Activated naive CD4-positive, alpha-beta T cell (primary cell): ENCODE data around the gene IL1RAP.
A peak's percentile ranks its signal among the peaks of the same experiment; 100 is the strongest.
"Not testable (repeated sequence)": the region's sequence is repeated elsewhere in the genome, so short reads cannot be mapped to it uniquely, and the experiment has no call there.

ENCODE experiments used
- DNase-seq, 4 experiments: peaks; one replicate each; lab custom pipeline; 2025; lab: John Stamatoyannopoulos, UW

The IL1RAP gene, protein sequence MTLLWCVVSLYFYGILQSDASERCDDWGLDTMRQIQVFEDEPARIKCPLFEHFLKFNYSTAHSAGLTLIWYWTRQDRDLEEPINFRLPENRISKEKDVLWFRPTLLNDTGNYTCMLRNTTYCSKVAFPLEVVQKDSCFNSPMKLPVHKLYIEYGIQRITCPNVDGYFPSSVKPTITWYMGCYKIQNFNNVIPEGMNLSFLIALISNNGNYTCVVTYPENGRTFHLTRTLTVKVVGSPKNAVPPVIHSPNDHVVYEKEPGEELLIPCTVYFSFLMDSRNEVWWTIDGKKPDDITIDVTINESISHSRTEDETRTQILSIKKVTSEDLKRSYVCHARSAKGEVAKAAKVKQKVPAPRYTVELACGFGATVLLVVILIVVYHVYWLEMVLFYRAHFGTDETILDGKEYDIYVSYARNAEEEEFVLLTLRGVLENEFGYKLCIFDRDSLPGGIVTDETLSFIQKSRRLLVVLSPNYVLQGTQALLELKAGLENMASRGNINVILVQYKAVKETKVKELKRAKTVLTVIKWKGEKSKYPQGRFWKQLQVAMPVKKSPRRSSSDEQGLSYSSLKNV

DNA sequence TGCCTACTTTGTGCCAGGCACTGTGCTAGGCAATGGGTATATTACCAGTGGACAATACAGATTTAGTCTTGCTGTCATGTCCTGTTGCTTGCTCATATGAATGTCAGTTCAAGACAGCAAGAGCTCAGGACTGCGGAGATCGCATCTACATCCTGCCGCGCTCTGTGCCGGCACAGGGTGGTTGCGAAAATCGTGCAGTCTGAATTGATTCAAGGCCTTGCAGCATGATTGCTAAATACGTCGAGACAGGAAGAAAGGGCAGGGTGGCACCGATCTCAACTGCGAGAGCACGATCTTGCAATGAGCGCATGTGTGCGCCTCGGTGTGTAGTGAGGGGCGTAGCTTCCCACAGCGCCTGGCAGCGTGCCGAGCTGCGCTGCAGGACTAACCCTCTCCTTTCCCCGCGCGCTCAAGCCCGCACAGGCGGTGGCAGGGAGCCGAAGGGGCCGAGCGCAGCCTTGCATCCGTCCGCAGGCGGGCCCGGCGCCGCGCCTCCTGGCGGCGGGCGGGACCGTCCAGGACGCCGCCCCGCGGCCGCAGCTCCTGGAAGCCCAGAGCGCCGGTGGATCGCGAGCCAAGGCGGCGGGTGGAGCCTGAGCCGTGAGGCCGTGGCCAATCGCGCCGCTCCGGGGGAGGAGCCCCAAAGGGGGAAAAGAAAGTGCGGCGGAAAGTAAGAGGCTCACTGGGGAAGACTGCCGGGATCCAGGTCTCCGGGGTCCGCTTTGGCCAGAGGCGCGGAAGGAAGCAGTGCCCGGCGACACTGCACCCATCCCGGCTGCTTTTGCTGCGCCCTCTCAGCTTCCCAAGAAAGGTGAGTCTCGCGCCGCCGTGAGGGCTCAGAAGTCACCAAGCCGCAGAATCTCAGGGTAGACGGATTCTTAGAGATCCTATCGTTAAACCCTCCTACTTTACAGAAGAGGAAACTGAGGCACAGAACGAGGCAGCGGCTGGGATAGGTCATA is at the start of gene IL1RAP:
Gene IL1RAP, plus strand, starts transcription at position 677 of the 962 bp plus-strand sequence. CDS start 50,205 bp downstream, outside the sequence.
- peak; percentile 54 to 88 (median 76) for DNase-seq

DNA sequence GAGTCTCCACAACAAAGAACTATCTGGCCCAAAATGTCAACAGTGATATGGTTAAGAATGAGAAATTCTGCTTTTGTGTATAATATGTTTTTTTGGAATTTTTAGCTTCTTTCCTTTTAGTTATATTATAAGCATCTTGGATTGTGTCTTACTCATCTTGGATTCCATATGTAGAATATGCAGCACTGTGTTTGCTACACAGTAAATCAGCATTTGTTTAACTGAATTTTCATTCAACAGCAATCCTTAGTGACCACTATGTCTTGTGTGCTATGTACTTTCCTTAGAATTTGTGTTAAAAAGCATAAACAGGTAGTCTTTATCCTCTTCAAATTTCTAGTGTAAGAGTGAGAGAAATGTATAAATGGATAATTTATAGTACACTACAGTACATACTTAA is 46.0 kb upstream of the IL1RAP start:
- no peak for DNase-seq

DNA sequence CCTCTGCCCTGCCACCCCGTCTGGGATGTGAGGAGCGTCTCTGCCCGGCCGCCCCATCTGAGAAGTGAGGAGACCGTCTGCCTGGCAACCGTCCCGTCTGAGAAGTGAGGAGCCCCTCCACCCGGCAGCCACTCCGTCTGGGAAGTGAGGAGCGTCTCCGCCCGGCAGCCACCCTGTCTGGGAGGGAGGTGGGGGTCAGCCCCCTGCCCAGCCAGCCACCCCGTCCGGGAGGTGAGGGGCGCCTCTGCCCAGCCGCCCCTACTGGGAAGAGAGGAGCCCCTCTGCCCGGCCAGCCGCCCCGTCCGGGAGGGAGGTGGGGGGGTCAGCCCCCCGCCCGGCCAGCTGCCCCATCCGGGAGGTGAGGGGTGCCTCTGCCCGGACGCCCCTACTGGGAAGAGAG is 40.6 kb upstream of the IL1RAP start:
- DNase-seq: not testable (repeated sequence)

DNA sequence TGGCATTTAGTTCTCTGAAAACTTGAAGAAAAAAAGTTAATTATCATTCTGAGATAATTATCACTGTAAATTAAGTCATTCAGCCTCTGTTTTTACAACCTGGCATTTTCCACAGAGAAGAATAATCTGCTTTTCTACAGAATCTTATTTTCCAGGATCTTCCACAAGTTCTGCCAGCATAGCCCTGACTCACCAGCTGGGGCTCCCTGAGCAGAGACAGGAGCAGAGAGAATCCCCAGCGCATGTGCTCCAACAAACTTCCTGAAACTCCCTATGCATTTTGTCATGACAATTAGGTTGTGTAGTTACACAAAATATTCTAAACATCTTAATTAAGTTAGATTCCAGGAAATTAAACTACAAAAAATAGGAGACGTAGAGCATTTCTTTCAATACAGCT is 32.1 kb upstream of the IL1RAP start:
- DNase-seq: no peak

DNA sequence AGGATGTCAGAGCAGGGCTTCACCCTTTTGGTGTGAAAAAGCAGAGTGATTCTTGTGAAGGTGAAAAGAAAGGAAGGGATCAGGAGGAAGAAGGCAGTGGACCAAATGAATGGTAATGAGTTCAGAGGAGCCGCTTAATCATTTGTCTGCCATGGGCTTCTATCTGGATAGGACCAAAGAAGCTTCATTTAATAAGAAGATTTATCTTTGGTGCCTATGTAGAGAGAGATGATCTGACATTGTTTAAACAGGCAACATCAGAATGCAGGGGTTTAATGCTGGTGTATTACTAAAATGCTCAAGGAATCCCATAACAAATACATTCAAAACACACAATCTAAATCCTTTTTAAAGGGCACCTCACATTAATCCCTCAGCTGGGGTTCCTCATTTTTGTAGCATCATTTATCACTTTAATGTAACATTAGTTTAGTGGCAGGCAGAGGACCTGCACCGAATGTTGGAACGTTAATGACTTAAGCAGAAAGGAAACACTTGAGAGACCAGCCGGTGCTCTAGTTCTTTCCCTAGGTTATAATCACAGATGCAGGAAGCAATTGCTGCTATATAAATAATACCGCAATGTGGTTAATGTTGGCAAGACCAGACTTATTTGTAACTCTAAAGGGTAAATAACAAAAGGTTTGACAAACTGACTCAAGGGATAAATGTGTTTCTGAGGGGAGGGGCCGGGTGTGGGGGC is 27.9 kb upstream of the IL1RAP start:
- DNase-seq: no peak

DNA sequence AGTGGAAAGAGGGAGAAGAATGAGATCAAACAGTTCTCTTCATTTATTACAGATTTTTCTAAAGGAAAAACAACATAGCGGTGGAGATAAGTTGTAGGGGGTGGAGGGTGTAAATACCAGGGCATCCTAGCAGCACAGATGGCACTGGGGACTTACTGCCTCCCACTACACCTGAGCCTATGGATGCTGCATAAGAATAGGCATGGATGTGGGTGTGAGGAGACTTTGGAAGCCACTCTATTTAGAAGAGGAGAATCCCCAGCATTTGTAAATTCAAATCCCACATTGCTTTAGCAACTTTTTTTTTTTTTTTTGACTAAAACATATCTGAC is 27.4 kb upstream of the IL1RAP start:
- DNase-seq: no peak

DNA sequence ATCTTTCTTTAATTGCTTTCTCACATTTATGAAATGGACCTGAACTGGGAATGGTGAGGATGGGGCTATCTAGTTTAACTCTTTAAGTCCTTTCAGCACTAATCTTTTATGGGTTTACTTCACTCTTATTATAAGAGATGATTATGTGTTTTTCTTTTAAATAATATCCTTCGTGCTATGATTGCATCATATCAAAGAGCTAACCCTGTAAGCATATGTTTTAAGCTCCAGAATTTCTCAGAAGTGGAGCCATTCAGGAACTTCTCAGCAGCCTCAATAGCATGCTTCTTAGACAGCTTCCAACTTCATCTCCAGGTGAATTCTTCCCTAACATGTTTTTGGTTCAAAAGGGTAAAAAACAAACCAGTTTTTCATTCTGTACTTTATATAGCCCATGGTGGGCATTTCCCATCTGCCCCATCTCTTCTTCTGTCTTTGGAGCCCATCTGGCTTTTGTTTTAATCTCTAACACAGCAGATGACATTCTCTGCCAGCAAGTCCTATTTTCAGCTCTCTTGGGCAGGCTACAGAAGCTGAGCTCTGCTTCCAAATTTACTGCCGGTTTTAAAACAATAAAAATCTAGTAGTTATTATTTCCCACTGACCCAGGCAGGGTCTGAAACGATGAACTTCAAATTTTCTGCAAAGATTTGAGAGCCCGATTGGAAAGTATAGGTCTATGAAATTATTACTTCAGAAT is 26.8 kb upstream of the IL1RAP start:
- no peak for DNase-seq

DNA sequence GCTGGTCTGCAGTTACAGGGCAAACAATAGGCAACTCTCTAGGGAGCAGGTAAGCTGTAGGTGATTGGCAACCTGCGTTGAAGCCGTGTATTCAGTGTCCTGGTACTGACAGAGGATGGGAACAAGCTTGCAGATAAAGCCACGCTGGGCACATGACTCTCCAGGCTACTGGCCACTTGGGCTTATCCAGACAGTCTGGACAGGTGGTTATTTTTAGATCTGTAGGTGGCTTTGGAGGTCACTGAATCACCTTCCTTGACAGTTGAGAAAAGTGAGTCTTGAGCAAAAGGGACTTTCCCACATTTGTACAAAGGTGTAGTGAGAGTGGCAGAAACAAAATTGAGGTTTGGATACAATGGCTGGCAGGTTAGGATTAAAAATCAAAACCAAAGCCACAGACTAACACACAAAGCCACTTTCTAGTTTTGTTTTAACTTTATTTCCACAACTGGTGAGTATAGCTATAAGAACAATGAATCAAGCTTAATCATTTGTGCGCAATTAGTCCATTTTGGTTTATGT is 22.3 kb upstream of the IL1RAP start:
- no peak for DNase-seq

DNA sequence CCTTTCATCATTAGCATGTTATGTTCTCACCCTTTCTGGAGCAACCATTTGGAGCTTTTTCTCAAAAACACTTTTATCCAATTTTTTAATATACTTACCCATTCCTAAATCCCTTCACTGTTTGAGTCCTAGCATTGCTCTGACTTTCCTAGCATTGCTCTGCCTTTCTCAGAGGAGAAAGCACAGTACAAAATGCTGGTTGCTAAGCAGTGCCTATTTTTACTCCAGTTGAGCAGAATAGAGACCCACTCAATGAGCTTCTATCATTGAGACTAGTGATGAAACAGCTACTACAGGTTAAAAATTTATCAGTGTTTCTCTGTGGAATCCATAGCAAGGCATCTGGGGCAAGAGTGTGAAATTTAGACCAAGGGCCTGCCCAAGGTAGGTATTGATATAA is 21.8 kb upstream of the IL1RAP start:
- no peak for DNase-seq

DNA sequence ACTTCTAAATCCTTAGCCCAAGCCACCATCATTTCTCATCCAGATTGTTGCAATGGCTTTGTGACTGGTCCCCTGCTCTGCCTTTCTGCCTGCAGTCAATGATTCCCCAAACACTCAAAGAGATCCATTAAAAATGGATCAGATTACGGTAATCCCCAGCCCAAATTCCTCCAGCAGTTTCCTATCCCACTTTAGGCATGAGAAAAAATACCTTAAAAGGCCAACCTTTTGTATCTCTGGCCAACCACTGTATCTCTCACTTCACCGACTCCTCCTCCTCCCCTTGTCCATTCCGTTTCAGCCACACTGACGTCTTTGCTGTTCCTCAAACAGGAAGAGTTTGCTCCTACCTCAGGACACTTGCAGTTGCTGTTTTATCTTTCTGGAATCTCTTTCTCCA is 20.9 kb upstream of the IL1RAP start:
- DNase-seq: no peak

DNA sequence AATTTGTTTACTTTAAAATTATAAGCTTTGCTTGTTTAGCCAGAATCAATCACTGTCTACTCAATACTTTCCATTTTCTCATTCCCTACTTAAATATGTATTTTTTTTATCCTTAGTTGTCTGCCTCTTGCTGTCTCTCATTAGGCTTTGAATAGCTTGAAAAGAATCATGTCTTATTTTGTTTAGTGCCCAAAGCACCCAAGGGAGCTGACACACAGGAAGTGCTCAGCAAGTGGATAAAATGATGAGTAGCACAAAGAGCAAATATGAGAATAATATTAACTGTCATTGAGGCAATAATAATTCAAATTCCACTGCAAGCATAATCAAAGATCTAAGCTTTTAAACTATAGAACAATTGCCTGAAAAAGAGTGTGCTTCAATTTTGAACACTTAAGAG is 19.0 kb upstream of the IL1RAP start:
- DNase-seq: no peak

DNA sequence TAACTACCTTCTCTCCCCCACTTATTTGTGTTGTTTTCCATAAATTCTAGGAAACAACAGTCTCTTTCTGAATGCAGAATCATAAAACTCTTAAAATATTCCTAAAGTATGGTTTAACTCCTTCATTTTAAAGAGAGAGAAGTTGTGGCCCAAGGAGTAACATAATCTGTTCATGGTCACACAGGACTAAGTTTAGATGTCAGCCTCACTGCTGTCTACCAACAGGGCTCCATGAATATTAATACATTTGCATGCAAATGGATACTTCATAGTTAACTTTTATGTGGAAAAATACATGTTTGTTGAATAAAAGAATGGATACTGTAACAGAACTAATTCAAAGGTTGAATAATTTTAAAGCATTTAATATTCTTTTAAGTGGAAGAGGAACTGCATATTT is 18.5 kb upstream of the IL1RAP start:
- DNase-seq: no peak

DNA sequence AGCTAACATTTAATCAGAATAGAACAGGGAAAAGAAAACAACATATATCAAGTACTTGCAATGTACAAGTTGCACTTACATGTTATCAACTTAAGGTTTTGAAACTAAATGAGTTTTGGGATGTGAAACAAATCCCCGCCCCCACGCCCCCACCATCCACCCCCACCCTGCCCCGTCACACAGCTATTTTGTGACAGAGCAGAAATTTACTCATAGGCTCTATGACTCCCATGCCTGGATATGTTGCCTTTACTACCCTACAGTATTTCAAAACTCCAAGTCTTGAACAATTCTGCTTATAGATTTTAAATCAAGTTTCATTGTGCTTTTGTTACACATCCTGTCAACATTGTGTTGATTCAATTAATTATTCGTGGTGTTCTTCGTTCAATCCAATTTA is 18.1 kb upstream of the IL1RAP start:
- no peak for DNase-seq

DNA sequence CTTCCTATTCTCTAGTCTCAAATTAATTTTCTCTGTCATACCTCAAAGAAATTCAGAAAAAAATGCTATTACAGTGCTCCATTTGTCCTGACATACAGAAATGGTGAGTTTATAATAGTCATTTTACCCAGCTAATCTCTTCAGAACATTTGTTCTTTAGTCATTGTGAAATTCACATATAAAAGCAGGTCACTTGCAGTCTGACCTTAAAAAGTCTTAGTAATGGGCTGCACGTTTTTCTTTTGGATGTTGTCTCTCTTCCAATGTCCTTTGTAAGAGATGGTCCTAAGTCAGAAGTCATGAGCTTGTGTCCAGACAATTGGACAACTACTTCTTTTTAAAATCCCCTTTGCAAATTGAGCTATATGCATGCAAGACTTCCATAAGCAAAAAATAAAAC is 17.0 kb upstream of the IL1RAP start:
- no peak for DNase-seq

DNA sequence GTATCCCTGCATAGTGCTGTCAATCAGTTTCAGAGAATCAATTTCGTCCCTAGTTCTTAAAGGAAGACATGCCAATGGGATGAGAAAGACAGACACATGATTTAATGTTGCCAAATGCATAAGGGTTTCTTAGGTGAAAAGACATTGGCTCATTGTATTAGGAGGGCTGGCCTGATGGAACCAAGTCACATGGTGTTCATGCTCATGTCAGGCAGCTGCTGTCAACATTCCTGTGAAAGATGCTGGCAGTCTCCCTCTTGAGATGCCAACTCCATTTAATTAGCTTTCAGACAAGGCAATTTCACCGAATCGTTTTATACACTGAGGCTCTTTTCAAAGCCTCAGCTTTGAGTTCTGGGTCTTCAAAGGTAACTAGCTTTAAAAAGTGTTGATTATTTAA is 16.1 kb upstream of the IL1RAP start:
- no peak for DNase-seq

DNA sequence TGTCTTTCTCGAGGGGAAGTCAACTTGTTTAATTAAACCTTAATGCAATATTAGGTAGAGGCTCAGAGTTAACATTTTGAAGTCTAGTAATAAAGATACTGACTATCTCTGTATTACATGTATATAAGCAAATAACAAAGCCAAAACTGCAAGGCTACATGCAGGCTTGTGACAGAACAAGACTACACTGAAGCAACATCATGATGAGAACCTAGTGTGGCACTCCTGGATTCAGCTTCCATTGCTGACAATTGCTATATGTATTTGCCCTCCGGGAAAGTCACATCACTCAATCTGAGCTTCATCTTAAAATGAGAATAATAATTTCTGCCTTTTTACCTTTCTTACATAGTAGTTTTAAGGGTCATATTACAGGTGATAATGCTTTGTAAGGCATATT is 15.6 kb upstream of the IL1RAP start:
- DNase-seq: no peak

DNA sequence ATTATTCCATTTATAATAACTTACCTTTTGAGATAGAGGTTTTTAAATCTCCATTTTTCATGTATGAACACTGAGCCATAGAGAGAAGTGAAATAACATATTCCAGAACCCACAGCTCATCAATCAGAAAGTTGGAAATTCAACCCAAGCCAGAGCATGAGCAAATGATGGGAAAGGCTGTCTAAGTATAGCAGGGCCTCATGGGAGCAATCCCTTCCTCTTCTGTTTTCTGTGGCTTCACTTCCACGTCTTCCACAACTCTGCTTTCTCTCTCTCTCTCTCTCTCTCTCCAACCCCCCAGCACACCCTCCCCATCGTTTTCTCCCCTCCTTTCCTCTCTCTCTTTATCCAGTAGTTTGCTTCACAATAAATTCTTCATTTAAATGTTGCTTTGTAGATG is 14.8 kb upstream of the IL1RAP start:
- DNase-seq: no peak

DNA sequence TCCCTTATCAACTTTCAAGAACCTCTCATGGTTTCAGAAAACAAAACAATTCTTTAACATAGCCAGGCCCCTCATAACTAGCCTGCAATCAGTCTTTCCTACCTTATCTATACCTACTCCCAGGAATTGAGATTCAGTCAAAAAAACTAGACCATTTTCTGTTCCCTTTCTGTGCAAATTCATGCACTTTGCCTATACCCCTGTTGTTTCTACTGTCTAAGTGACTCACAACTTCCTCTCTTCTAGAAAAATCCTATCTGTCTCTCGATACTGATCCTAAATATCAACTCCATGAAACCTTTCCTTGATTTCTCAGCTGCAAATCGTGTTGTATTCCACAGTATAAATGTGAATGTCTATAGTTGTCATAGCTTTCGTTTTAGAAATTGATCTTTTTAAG is 10.9 kb upstream of the IL1RAP start:
- no peak for DNase-seq

DNA sequence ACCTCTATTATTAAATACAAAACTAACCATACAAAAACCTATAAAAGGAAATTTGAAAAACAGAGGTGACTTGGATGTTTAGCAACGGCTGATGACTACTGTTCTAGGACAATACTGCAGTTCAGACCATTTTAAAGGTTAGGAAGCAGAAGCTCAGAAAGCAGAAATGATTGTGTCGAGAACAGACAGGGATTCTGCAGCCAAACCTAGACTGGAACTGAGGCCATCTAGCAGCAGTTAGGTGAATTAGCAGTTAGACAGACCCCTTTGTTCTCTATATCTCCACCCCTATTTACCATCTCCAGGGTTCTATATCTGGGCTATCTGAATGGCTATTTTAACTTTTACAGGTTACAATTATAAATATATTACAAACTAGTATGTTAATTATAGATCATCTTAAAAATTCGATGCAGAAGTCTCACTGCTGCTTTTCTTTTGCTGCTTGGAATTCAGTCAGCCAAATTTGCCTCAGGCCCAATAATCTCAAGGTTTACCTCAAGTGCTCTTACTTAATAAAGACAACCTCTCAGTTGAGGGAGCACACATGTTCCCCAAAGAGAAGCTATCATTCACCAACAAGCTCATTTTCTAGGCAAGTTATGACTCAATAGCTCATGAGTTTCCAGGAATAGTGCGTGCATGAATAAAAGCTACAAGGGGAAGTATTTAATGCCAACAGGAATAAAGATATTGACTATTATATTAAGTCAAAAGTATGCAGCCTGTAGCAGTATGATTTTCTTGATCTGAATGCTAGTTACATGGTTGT is 9.3 kb upstream of the IL1RAP start:
- DNase-seq: no peak

DNA sequence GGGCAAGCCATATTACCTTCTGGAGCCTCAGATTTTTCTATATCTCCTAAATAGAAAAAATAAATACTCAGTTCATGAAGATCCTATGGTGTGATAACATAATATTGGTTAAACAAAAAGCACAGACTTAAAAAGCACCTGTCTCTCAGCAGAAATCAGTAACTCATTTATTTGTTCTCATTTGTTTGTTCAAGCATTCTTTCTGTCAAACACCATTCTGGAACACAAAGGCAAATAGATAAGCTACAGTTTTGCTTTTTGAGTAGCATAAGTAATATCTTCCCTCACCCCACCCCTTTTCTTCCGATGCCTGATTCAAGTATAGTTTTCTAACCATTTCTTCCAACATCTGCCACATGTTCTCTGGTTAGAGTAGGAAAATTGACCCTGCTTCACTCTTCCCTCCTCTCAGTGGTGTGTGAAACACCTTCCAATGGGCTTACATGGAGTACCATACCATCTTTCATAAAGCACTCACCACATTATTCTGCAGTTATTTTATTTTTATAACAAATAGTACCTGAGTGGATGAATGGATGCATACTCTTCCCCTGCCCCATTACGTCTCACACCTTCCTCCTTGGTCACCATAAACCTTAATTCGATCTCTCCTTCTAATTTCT is 8.4 kb upstream of the IL1RAP start:
- DNase-seq: no peak
